Erythroblast (primary cell): Measurements from ENCODE around the gene PHF11.
A peak's percentile ranks its signal among the peaks of the same experiment; 100 is the strongest.

Experiments used
- GATA1 ChIP-seq: IDR thresholded peaks from 2 replicates; pipeline ENCODE4 v1.6.1; 2011; ENCODE audit warnings: low read depth, mild to moderate bottlenecking, control low read depth, low read length, moderate library complexity
- POLR2A ChIP-seq: IDR thresholded peaks from 2 replicates; pipeline ENCODE4 v1.6.1; 2011; ENCODE audit warnings: mild to moderate bottlenecking, low read length

- TF ChIP-seq POLR2A (peak; percentile 61), GATA1 (no peak)
Observed at GRCh38 chr13:49495783-49496762, at the start of gene PHF11.
